ENCODE results near the gene ERBB4. TPM values are rescaled to one million over a fixed set of nuclear protein-coding genes. Genes with fewer than 3 reads are reported as not detected.

The ERBB4 gene
- total and polyA plus RNA-seq, 2 of the 8 experiments (the other 6 are each of a cell fraction or from before 2014, with no cell fraction given) = 0.34 to 1.3 TPM

DNA sequence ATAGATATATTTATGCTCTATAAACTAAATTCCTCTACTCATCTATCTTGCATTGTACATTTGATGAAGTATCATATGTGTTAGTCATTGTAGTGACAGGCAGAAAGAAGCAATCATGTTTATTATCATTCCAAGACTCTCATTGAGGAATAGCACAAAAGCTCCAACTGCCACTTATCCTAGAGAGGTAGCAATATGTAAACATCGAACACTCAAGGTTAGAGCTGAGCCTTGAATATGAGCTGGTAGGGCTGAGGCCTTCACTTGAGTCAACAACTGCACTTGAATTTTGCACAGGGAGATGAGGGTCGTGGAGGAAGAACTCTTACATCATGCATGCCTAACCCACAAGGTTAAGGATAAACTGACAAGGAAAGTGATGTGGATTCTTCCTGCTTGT, 1081.3 kb downstream of the ERBB4 start (continued):
- TF ChIP-seq POU5F1 (IDR thresholded peaks at IDR 0.05; ENCODE audit: low read depth, low read length) (no peak), SAP30 (IDR thresholded peaks at IDR 0.05; ENCODE audit: insufficient read depth, insufficient replicate concordance, low read length) (no peak), PHF8 (conservative IDR thresholded peaks at IDR 0.05; ENCODE audit: low read depth, low read length) (no peak)
